ENCODE data around the gene MXD3. TPM values are rescaled to one million over a fixed set of nuclear protein-coding genes. Genes with fewer than 3 reads are reported as not detected.

MXD3 gene
- polyA plus RNA-seq, 3 donors = 21.5 to 61.9 (median 25.5) TPM

- peak overlapping the region; percentile 88 for H3K4me2 ChIP-seq (replicated peaks; ENCODE audit: extremely low read depth, low read length, poor library complexity, severe bottlenecking)
Measured at GRCh38 chr5:177301503-177302165, 10.1 kb downstream of the MXD3 start.

More at GRCh38 chr5:177301503-177302165, 10.1 kb downstream of the MXD3 start:
- intact Hi-C loops (cut with micrococcal nuclease) = loop anchor here (5.0 to 10.0 kb wide), 4 partner anchors 164 to 851 kb away; partner anchors contain the start of genes NHP2 (in 1 of the 2), RNF44 (in 1 of the 2) and TMED9 (in 1 of the 2)
- Histone ChIP-seq H3K4me3 (replicated peaks in 1 of 3; ENCODE audit: low read depth in 2 of 3, low read length in 3 of 3) (peak overlapping the region; percentile 90 to 97 (median 96)), H3K27ac (ENCODE audit: low read depth in 1 of 2, low read length in 2 of 2) (peak overlapping the region; percentile 74 to 95), H3K9me3 (replicated peaks in 1 of 2; ENCODE audit: control insufficient read depth in 1 of 2, insufficient read depth in 1 of 2, low read length in 2 of 2) (no peaks in the 10 kb centered on the region), H3K4me1 (ENCODE audit: control insufficient read depth in 1 of 2, insufficient read depth in 2 of 2, low read length in 2 of 2) (peaks cover 85 to 94% of the 10 kb centered on the region in 2 donors), H3K27me3 (ENCODE audit: control insufficient read depth in 2 of 2, insufficient read depth in 2 of 2, low read length in 2 of 2) (no peaks in the 10 kb centered on the region), H3K36me3 (replicated peaks in 1 of 2; ENCODE audit: control insufficient read depth in 1 of 2, insufficient read depth in 2 of 2, low read length in 2 of 2) (peaks cover 35 to 46% of the 10 kb centered on the region in 2 donors), H3K79me2 (ENCODE audit: insufficient read depth, low read length) (peaks cover 66% of the 10 kb centered on the region), H4K20me1 (ENCODE audit: insufficient read depth, low read length) (peaks cover 46% of the 10 kb centered on the region), H2AFZ (ENCODE audit: insufficient read depth, low read depth, low read length, poor library complexity, severe bottlenecking) (no peak overlapping the region), H3K9ac (ENCODE audit: insufficient read depth, low read length, poor library complexity, severe bottlenecking) (peak overlapping the region; percentile 80)
- Mint-ChIP-seq H3K4me1 (peaks cover 84% of the 10 kb centered on the region), H3K4me3 (peak overlapping the region; percentile 93 to 96), H3K9me3 (peaks cover 0 to under 1% (median 0%) of the 10 kb centered on the region in 7 donors), H3K36me3 (peaks cover 53 to 66% of the 10 kb centered on the region in 2 donors), H3K27ac (peak overlapping the region; percentile 45 to 96 (median 94)), H3K27me3 (ENCODE audit: low read depth in 3 of 3) (peaks cover 0 to 5% (median 0%) of the 10 kb centered on the region in 3 donors)
- 85% methylated on average over 4 of the region's 7 CpGs for WGBS (ENCODE audit: insufficient coverage)
- DNase-seq = no peak
- no peak for TF ChIP-seq CTCF (IDR thresholded peaks at IDR 0.05)

Measured in CD14-positive monocyte (primary cell).